Stomach (tissue), 9 donors: Measurements from ENCODE around the gene DENND6B. TPM values are rescaled to one million over a fixed set of nuclear protein-coding genes. Genes with fewer than 3 reads are reported as not detected.

ENCODE experiments used
- DNase-seq, 2 donors: peaks; one replicate each; pipeline versions ENCODE4 v3.0.0 to v3.0.0-alpha.2; 2013 to 2019
- H3K27ac ChIP-seq, 5 donors: fragments of 200-600 bp in 4 of 5; sonication (generic) in 4 of 5; one replicate each; pipeline ENCODE4 v1.5.1; 2013 to 2019; ENCODE audit warnings: mild to moderate bottlenecking in 1 of 5, moderate library complexity in 1 of 5
- H3K27me3 ChIP-seq, 3 donors: fragments of 200-600 bp; sonication (generic); one replicate each; pipeline ENCODE4 v1.5.1; 2017 to 2019; ENCODE audit warnings: mixed run types in 1 of 3
- H3K36me3 ChIP-seq, 4 donors: fragments of 200-600 bp; sonication (generic); 1 replicate in 3 of 4; 2 replicates in 1 of 4; pipeline ENCODE4 v1.5.1; 2016 to 2019
- H3K4me1 ChIP-seq, 4 donors: fragments of 200-600 bp; sonication (generic); one replicate each; pipeline ENCODE4 v1.5.1; 2016 to 2019
- H3K4me3 ChIP-seq, 4 donors: fragments of 200-600 bp; sonication (generic) in 3 of 4; one replicate each; pipeline ENCODE4 v1.5.1; 2016 to 2019; ENCODE audit warnings: mild to moderate bottlenecking in 1 of 4
- H3K9me3 ChIP-seq, 4 donors: fragments of 200-600 bp; sonication (generic); one replicate each; pipeline ENCODE4 v1.5.1; 2016 to 2019
- CTCF ChIP-seq, 7 experiments: fragments of 450-650 bp in 4 of 7; fragments of 200-600 bp in 3 of 7; sonication (generic) in 3 of 7; IDR thresholded peaks; one replicate each; pipeline ENCODE4 v1.5.1; 2016 to 2019; ENCODE audit warnings: antibody characterized with exemption in 7 of 7, control low read depth in 2 of 7, mild to moderate bottlenecking in 1 of 7
- EP300 ChIP-seq: sonication (generic); formaldehyde crosslinking; IDR thresholded peaks from one replicate; pipeline ENCODE4 v1.6.1; 2017; ENCODE audit warnings: antibody characterized with exemption
- POLR2A ChIP-seq, 4 donors: fragments of 450-650 bp; IDR thresholded peaks; one replicate each; pipeline ENCODE4 v1.6.1; 2016; ENCODE audit warnings: antibody characterized with exemption in 4 of 4, control low read depth in 2 of 4, mild to moderate bottlenecking in 1 of 4, moderate library complexity in 1 of 4
- POLR2AphosphoS5 ChIP-seq, 3 donors: sonication (generic); formaldehyde crosslinking; IDR thresholded peaks; one replicate each; pipeline ENCODE4 v1.6.1; 2016; ENCODE audit warnings: antibody characterized with exemption in 3 of 3
- WGBS, 5 donors: extraction: QIAGEN DNeasy Blood & Tissue Kit in 3 of 5; methylation state at CpG; one replicate each; pipeline versions ENCODE4 v1.1.5 to v1.1.7; 2013 to 2018; 5-methylcytosine and 5-hydroxymethylcytosine counted together
- intact Hi-C: fragments of 100-400 bp; cut with DNase I; formaldehyde crosslinking; loops from one replicate; pipeline ENCODE4 v1.15.1; 2023; ENCODE audit warnings: low total_unique reads
- polyA plus RNA-seq, 3 donors: library from polyadenylated mRNA; stranded (reverse); fragments of 200-250 nt; gene quantifications; one replicate each; pipeline ENCODE4 v1.2.3, GENCODE V29; 2013
- total RNA-seq, 5 donors: library from RNA; depleted of rRNA; stranded (reverse); fragments of >200 nt; gene quantifications; one replicate each; pipeline versions ENCODE4 v1.1.0 to v1.2.3, GENCODE V29; 2014 to 2016
- donor health status: healthy with polysubstance abuse.
- donor health status: Bipolar disorder and iron deficiency.
- donor health status: healthy.

The DENND6B gene
- total and polyA plus RNA-seq, 8 donors, result 2.0 to 13.4 (median 4.0) TPM

- Histone ChIP-seq H3K4me1 (peaks cover 54 to 64% (median 61%) of the 10 kb centered on the region in 4 donors), H3K9me3 (no peaks in the 10 kb centered on the region), H3K27me3 (peaks cover 0 to 39% (median 3%) of the 10 kb centered on the region in 3 donors), H3K36me3 (no peaks in the 10 kb centered on the region), H3K4me3 (no peak overlapping the region), H3K27ac (peak overlapping the region in 3 of 5 donors; percentile 13 to 83 (median 70))
- TF ChIP-seq POLR2A (IDR thresholded peaks at IDR 0.05) (no peak), CTCF (IDR thresholded peaks at IDR 0.05) (no peak), EP300 (no peak), POLR2AphosphoS5 (IDR thresholded peaks at IDR 0.05) (no peak)
- 16 to 36% (median 29%) methylated on average over 8 to 9 of the region's 9 CpGs for WGBS, 5 donors
- intact Hi-C loops, result no loop called here
- peak; percentile 81 to 82 for DNase-seq
These were observed 58.1 kb downstream of the DENND6B start for GRCh38 chr22:50268655-50269113.

GRCh38 chr22:50267591-50268390, 59.0 kb downstream of the DENND6B start:
- TF ChIP-seq EP300 (no peak), CTCF (IDR thresholded peaks at IDR 0.05) (peak in 3 of 7 experiments; percentile 11 to 14 (median 13)), POLR2AphosphoS5 (IDR thresholded peaks at IDR 0.05) (no peak), POLR2A (IDR thresholded peaks at IDR 0.05) (no peak)
- intact Hi-C loops, result no loop called here
- peaks cover 0 to 46% (median 5%) of the 10 kb centered on the region in 3 donors for H3K27me3 ChIP-seq

GRCh38 chr22:50266994-50267393, 59.8 kb downstream of the DENND6B start:
- H3K27me3 ChIP-seq, result peaks cover 0 to 46% (median 13%) of the 10 kb centered on the region in 3 donors
- TF ChIP-seq CTCF (IDR thresholded peaks at IDR 0.05) (no peak), POLR2AphosphoS5 (IDR thresholded peaks at IDR 0.05) (no peak), EP300 (no peak), POLR2A (IDR thresholded peaks at IDR 0.05) (no peak)
- intact Hi-C loops, result no loop called here
- DNase-seq, result no peak
- H3K9me3 ChIP-seq, result no peaks in the 10 kb centered on the region
- peaks cover 48 to 66% (median 65%) of the 10 kb centered on the region in 4 donors for H3K4me1 ChIP-seq
- H3K4me3 ChIP-seq, result peak overlapping the region; percentile 26 to 39 (median 36)
- WGBS, 5 donors, result 57 to 78% (median 61%) methylated on average over 19 to 37 of the region's 37 CpGs
- H3K36me3 ChIP-seq, result no peaks in the 10 kb centered on the region
- H3K27ac ChIP-seq, result peak overlapping the region in 1 of 5 donors; percentile 83

More at GRCh38 chr22:50267591-50268390, 59.0 kb downstream of the DENND6B start:
- WGBS, 5 donors, result 8 to 37% (median 13%) methylated on average over 21 to 75 of the region's 75 CpGs
- Histone ChIP-seq H3K27ac (peak overlapping the region in 3 of 5 donors; percentile 4 to 83 (median 20)), H3K36me3 (no peaks in the 10 kb centered on the region), H3K4me1 (peaks cover 54 to 65% (median 65%) of the 10 kb centered on the region in 4 donors), H3K4me3 (peak overlapping the region; percentile 26 to 39 (median 36)), H3K9me3 (no peaks in the 10 kb centered on the region)
- DNase-seq, result peak; percentile 72 to 88

- Histone ChIP-seq H3K4me1 (peaks cover 44 to 62% (median 61%) of the 10 kb centered on the region in 4 donors), H3K27ac (no peak overlapping the region), H3K9me3 (no peaks in the 10 kb centered on the region), H3K36me3 (no peaks in the 10 kb centered on the region), H3K4me3 (no peak overlapping the region), H3K27me3 (peaks cover 0 to 46% (median 21%) of the 10 kb centered on the region in 3 donors)
- WGBS, 5 donors, result 80 to 92% (median 86%) methylated on average over 14 to 15 of the region's 15 CpGs
- DNase-seq, result no peak
- intact Hi-C loops, result no loop called here
- TF ChIP-seq CTCF (IDR thresholded peaks at IDR 0.05) (no peak), POLR2A (IDR thresholded peaks at IDR 0.05) (no peak), POLR2AphosphoS5 (IDR thresholded peaks at IDR 0.05) (no peak), EP300 (no peak)
These were observed 61.7 kb downstream of the DENND6B start for GRCh38 chr22:50264946-50265669.
